HEK293T (cell line): ENCODE results near the gene ULK1.
"Not testable (repeated sequence)": the region's sequence is repeated elsewhere in the genome, so short reads cannot be mapped to it uniquely, and the experiment has no call there.

Experiments
- CTCF ChIA-PET: fragments of 350-600 bp; formaldehyde crosslinking; extraction: SDS; loops from one replicate; lab custom pipeline; 2021; ENCODE audit warnings: antibody characterized with exemption, inconsistent platforms; lab: Yijun Ruan, JAX
- POLR2A ChIA-PET: fragments of 350-600 bp; formaldehyde crosslinking; extraction: SDS; loops from one replicate; lab custom pipeline; 2020; ENCODE audit warnings: antibody characterized with exemption, inconsistent platforms; lab: Yijun Ruan, JAX
- DNase-seq: peaks from one replicate; pipeline ENCODE4 v3.0.0; 2012; ENCODE audit warnings: mixed read lengths; ENCODE audit errors: extremely low spot score
- ARNT ChIP-seq: fragments of 450-650 bp; IDR thresholded peaks from 2 replicates; pipeline ENCODE4 v1.6.1; 2017; ENCODE audit warnings: mild to moderate bottlenecking
- BHLHE40 ChIP-seq: fragments of 450-650 bp; IDR thresholded peaks from 2 replicates; pipeline ENCODE4 v1.6.1; 2016; ENCODE audit warnings: mild to moderate bottlenecking, moderate library complexity, borderline replicate concordance
- CTBP1 ChIP-seq: fragments of 450-650 bp; IDR thresholded peaks from 2 replicates; pipeline ENCODE4 v1.6.1; 2016; ENCODE audit warnings: borderline replicate concordance
- ELF4 ChIP-seq: fragments of 450-650 bp; IDR thresholded peaks from 2 replicates; pipeline ENCODE4 v1.6.1; 2017; ENCODE audit warnings: antibody characterized with exemption
- FOXA1 ChIP-seq: fragments of 450-650 bp; IDR thresholded peaks from 2 replicates; pipeline ENCODE4 v1.6.1; 2016; ENCODE audit warnings: mild to moderate bottlenecking
- FOXK2 ChIP-seq: fragments of 450-650 bp; IDR thresholded peaks from 2 replicates; pipeline ENCODE4 v1.6.1; 2016; ENCODE audit warnings: mild to moderate bottlenecking
- FOXM1 ChIP-seq: fragments of 450-650 bp; IDR thresholded peaks from 2 replicates; pipeline ENCODE4 v1.6.1; 2017; ENCODE audit warnings: mild to moderate bottlenecking, borderline replicate concordance
- HDGF ChIP-seq: fragments of 450-650 bp; IDR thresholded peaks from 2 replicates; pipeline ENCODE4 v1.6.1; 2017; ENCODE audit warnings: antibody characterized with exemption, borderline replicate concordance
- L3MBTL2 ChIP-seq: fragments of 450-650 bp; conservative IDR thresholded peaks from 2 replicates; pipeline ENCODE4 v1.6.1; 2016; ENCODE audit warnings: mild to moderate bottlenecking
- LEF1 ChIP-seq: fragments of 450-650 bp; IDR thresholded peaks from 2 replicates; pipeline ENCODE4 v1.6.1; 2017; ENCODE audit warnings: mild to moderate bottlenecking, borderline replicate concordance
- NFRKB ChIP-seq: fragments of 450-650 bp; IDR thresholded peaks from 2 replicates; pipeline ENCODE4 v1.6.1; 2016; ENCODE audit warnings: mild to moderate bottlenecking, moderate library complexity
- PKNOX1 ChIP-seq: fragments of 450-650 bp; IDR thresholded peaks from 2 replicates; pipeline ENCODE4 v1.6.1; 2016
- SP1 ChIP-seq: fragments of 450-650 bp; IDR thresholded peaks from 2 replicates; pipeline ENCODE4 v1.6.1; 2017
- SUZ12 ChIP-seq: fragments of 450-650 bp; IDR thresholded peaks from 2 replicates; pipeline ENCODE4 v1.6.1; 2016; ENCODE audit warnings: mild to moderate bottlenecking
- TARDBP ChIP-seq: fragments of 450-650 bp; IDR thresholded peaks from 2 replicates; pipeline ENCODE4 v1.6.1; 2016
- ZNF384 ChIP-seq: fragments of 450-650 bp; IDR thresholded peaks from 2 replicates; pipeline ENCODE4 v1.6.1; 2016

ULK1 gene

GRCh38 chr12:131948713-131949430 lies 54.5 kb downstream of the ULK1 start:
- POLR2A ChIA-PET = interaction anchor here (0.6 to 1.0 kb wide), 4 partner anchors 9 to 21 kb away, joined by 3 to 9 read pairs (median 3); no protein-coding TSS in a partner anchor
- TF ChIP-seq PKNOX1 = peak; percentile 65
- DNase-seq, CTCF ChIA-PET: not testable (repeated sequence)

GRCh38 chr12:131949431-131950181 lies 55.2 kb downstream of the ULK1 start, which contains the start of gene EP400:
TSS of gene EP400 (plus strand) at chr12:131949942. CDS start at chr12:131960620, 10,678 bp downstream.
- TF ChIP-seq FOXK2 (no peak), SP1 (no peak), TARDBP (no peak), LEF1 (peak; percentile 65; the same call in 1 of the 2 replicates)
- ChIA-PET POLR2A (interaction anchor here (0.6 to 1.0 kb wide), 4 partner anchors 8 to 21 kb away, joined by 3 to 9 read pairs (median 3); no protein-coding TSS in a partner anchor), CTCF (no interaction called here)
- peak; percentile 95 for DNase-seq

GRCh38 chr12:131950182-131950913 lies 55.9 kb downstream of the ULK1 start:
- ChIA-PET CTCF (no interaction called here), POLR2A (interaction anchor here (1.0 kb wide), 2 partner anchors 8 to 14 kb away, joined by 3 read pairs; no protein-coding TSS in a partner anchor)
- no peak for TF ChIP-seq ELF4
- TF ChIP-seq ARNT = no peak
- no peak for TF ChIP-seq HDGF
- TF ChIP-seq L3MBTL2 = no peak
- no peak for TF ChIP-seq CTBP1
- no peak for TF ChIP-seq PKNOX1
- TF ChIP-seq NFRKB = no peak
- TF ChIP-seq FOXM1 = no peak
- no peak for TF ChIP-seq ZNF384
- no peak for TF ChIP-seq FOXA1
- peak; percentile 39 for DNase-seq

- DNase-seq, CTCF ChIA-PET, POLR2A ChIA-PET: not testable (repeated sequence)
Observed at GRCh38 chr12:131953810-131954209, 59.4 kb downstream of the ULK1 start.

- CTCF ChIA-PET, DNase-seq, POLR2A ChIA-PET: not testable (repeated sequence)
Observed at GRCh38 chr12:131954460-131954859, 60.0 kb downstream of the ULK1 start.

- ChIA-PET POLR2A (no interaction called here), CTCF (no interaction called here)
- TF ChIP-seq LEF1 (no peak), HDGF (no peak), ARNT (no peak), SP1 (no peak), BHLHE40 (no peak), FOXK2 (no peak), TARDBP (no peak), CTBP1 (no peak), NFRKB (no peak), ZNF384 (no peak), ELF4 (no peak), PKNOX1 (no peak), FOXM1 (no peak), L3MBTL2 (no peak), FOXA1 (no peak), SUZ12 (no peak)
- DNase-seq = no peak
Observed at GRCh38 chr12:131959116-131959515, 64.7 kb downstream of the ULK1 start.
